Fibroblast of gingiva (primary cell): Measurements from ENCODE around the gene ARHGAP21.

Source experiments
- DNase-seq: peaks from one replicate; pipeline ENCODE4 v3.0.0-alpha.2; 2011; ENCODE audit warnings: low read depth

ARHGAP21 gene

DNA sequence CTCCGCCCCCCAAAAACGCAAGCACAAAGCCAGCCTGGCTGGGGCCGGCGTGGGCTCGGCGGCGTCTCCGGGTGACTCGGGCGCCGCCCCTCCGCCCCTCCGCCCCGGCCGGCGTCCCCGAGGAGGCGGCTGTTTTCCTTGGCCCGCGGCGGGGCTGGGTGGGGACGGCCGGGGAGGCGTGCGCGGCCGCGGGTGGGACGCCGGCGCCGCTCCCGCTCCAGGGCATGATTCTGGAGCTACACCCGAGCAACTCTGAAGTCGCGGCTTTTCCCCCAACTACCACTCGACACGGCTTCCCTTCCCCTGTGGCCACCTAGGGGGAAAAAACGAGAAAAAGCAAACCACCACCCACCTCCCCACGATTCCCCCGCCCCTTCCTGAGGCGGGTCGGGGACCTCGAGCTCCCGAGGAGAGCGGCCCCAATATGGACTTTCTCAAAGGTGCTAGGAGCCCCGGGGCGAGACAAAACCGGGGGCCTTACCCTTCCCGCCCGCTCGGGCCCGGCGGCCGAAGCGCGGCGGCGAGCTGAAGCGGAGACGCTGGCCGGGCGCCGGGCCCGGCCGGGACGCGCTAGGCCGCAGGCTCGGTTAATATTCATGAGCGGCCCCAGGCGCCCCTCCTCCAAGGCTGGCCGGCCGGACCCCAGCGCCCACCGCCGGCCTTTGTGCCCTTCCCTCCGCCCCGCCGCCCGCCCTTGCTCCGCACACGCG lies 856 bp downstream of the ARHGAP21 start:
- peak; percentile 56 for DNase-seq

GRCh38 chr10:24722131-24722675 lies 1.5 kb downstream of the ARHGAP21 start:
- DNase-seq = no peak

DNA sequence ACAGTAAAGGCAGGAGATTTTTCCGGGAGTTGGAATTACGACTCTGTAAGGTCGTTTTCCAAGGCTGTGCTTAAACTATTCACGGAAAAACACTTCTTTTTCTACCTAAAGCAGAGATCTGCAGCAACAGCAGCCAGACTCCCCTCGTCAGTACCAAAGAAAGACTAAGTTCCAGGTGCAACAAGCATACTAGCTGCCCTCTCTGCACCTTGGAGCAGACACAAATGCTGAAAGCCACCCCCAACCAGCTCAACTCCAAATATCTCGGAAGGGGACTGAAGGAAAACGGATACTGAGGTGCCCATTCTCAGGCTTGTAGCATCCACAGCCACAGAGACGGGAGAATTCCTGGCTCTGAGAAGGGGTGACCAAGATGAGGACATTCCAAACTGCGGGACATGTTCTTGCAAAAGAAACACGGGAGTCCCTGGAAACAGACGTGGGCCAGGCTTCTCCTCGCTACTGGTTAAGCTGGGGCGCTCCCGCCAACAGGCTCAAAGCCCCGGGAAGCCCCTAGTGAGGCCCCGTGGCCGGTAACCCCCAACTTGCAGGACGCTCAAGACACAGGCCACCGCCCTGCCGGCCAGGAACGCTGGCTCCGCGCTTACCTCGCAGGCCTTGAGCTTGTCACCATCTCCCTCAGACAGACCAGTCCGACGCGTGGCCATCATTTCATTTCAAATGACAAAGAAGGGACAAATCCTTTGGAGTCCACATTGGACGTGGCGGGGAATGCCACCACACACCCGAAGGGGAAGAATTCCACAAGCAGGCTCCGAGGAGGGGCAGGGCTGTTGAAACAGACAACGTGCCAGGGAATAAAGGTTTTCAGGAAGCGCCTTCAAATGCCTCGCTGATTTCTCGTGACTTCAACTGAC lies 2.2 kb downstream of the ARHGAP21 start:
- peak; percentile 1 for DNase-seq

GRCh38 chr10:24720096-24720495 lies 3.6 kb downstream of the ARHGAP21 start:
- no peak for DNase-seq

DNA sequence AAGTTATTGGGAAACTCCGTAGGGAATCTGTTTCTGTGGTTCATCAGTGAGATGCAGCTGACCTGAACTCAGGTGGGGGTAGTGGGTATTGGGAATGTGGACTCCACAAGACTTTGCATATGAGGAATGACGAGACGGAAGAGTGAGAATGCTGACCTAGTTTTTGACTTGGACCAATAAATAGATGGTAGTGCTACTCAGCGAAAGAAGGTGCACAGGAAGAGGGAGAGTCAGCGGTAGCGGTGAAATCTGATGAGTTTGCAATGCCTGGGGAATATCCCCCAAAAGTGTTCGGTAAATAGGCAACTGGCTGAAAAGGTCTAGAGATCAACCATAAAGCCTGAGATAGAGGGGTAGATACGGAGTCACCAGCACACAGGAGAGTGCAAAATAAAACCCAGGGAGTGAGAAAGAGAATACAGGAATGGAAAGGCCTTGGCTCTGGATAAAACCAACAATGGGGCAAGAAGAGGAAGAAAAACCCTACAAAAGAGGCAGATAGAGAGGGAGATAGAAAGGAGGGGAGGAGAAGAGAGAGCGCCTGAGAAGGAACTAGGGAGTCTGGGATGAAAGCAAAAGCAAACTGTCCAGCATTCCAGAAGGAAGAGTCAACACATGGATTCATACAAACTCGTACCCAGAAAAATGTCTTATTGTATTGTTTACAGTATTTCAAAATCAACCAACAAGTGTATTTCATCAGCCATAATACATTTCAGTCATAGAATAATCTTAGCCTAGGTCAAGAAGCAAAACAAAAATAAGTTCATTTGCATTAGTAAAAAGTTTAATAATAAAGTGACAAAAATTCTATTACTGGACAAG lies 5.4 kb downstream of the ARHGAP21 start:
- DNase-seq = peak; percentile 80

DNA sequence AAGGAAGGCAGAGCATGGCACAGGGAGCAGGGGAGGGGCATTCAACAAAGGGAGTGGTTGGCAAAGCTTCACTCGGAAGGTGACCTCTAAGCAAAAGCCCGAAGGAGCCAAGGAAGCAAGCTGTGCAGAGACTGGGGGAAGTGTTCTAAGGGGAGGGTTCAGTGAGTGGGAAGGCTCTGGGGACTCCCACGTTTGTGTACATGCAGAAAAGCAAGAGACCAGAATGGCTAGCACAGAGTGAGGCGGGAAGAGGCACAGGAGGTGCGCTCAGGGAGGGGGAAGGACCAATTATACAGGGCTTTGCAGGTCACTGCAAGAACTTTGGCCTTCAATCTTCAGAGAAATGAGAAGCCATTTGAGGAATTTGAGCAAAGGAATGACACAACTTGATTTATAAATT lies 7.4 kb downstream of the ARHGAP21 start:
- DNase-seq = peak; percentile 16

- DNase-seq = no peak
Observed at GRCh38 chr10:24715246-24715769, 8.4 kb downstream of the ARHGAP21 start.

GRCh38 chr10:24713086-24713485 lies 10.6 kb downstream of the ARHGAP21 start:
- no peak for DNase-seq

DNA sequence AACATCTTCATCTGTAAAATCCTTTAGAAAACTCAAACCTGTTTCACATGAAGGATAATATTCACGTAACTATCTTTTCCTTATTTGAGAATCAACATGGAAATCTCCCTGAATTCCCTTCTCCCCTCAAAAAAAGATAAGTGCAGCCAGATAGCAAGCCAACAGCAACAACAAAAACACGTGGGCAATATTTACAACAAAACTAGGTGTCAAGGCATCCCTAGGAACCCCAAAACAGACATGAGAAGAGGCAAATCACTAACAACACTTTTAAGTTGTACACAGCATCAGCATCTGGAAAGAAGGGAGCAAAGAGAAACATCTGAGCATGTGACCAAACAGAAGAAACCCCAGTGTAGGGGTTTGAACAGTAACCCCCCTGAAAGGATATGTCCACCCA lies 12.2 kb downstream of the ARHGAP21 start:
- no peak for DNase-seq

DNA sequence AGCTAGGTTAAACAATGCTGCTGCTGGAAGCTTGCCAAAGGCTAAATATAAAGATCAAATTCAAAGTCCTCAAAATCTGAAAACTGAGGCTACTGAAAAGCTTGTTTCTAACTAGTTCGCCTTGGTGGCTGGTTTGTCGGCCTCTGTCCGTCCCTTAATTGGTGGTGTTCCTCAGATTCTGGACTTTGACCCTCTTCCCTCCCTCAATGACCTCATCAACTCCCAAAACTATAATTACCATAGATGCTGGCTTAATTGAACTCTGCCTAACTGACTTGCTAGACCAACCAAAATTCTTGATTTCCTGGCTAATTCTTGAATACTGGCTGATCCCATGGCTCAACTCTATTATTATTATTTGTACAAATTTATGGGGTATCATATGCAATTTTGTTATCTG lies 15.6 kb downstream of the ARHGAP21 start:
- DNase-seq = no peak

DNA sequence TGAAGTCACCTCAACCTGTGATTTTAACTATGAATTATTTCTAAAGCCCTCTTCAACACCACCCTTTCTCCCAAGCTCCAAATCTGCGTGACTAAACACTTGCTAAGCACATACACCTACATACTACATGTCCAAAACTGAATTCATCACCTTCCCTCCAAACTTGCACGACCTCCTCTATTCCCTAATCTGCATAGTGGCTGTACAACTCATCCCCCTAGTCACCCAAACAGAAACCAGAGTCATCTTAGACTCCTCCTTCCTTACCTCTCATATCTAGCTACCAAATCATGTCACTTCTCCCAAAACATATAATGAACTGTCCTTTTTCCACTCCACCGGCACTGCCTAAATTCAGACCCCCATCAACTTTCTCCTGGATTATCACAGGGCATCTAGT lies 16.2 kb downstream of the ARHGAP21 start:
- DNase-seq = no peak

- peak; percentile 91 for DNase-seq
Observed at GRCh38 chr10:24706479-24707118, 17.1 kb downstream of the ARHGAP21 start.

GRCh38 chr10:24703700-24704099 lies 20.0 kb downstream of the ARHGAP21 start:
- DNase-seq = peak; percentile 83

DNA sequence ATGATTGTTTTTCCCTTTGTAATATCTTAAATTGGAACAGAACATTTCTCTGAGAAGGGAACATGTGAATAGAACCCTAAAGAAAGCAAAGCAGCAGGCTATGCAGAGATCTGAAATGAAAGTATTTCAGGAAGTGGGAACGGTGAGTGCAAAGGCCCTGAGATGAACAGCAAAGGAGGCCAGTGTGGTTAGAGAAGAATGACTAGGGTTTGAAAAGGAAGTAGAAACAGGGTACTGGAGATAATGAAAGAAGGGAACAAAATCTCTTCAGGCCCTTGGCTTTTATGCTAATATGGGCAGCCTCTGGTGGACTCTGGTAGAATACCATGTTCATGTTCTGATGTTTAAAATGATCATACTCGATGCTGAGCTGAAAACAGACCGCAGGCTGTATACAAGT lies 22.2 kb downstream of the ARHGAP21 start:
- no peak for DNase-seq

- DNase-seq = no peak
Observed at GRCh38 chr10:24700948-24701347, 22.7 kb downstream of the ARHGAP21 start.

GRCh38 chr10:24698270-24698669 lies 25.4 kb downstream of the ARHGAP21 start:
- DNase-seq = no peak

DNA sequence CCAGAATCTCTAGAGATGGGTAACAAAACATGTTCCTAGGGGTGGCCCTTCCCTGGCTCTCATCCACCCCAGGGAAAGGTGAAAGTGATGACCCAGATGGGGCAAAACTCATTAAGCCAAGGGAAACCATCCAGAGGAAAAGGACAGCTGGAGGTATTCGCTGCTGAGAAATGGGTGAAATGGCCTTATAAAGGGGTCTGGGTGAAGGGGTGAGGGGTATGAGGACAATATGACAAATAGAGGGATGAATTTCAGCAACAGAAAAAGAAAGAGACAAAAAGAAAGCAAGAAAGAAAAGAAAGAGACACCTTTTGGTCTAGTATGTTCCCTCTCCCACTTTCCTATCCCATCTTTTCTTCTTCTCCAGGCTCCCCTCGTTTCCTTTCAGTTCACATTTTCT lies 26.6 kb downstream of the ARHGAP21 start:
- DNase-seq = no peak

DNA sequence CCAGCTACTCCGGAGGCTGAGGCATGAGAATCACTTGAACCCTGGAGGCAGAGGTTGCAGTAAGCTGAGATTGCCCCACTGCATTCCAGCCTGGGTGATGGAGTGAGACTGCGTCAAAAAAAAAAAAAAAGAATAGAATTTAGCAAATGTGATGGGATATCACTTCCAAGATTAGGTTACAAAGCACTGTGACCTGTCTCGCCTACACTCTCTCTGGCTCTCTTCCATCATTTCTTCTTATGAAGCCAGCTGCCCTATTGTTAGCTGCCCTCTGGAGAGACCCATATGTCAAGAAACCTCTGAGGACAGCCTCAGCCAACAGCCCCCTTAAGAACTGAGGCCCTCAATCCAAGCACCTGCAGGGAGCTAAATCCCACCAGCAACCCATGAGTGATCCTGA lies 28.2 kb downstream of the ARHGAP21 start:
- peak; percentile 9 for DNase-seq

DNA sequence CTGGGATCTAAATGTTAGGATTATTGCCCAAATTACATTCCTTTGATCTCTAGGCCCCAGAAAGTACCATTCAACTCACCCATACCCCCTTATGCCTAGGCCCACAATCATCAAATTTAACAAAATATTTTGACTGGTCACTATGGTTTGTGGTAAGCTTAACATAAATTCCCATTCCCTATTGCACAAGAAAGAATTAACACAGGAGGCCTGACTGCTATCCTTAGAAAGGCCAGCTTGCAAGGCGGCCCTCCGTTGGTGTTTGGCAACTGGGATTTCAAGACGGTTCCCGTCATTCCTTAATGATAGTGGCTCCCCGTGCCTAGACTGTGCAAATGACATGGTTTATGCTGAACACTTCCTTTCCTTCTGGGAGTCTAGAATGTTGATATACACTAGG lies 29.6 kb downstream of the ARHGAP21 start:
- peak; percentile 75 for DNase-seq

DNA sequence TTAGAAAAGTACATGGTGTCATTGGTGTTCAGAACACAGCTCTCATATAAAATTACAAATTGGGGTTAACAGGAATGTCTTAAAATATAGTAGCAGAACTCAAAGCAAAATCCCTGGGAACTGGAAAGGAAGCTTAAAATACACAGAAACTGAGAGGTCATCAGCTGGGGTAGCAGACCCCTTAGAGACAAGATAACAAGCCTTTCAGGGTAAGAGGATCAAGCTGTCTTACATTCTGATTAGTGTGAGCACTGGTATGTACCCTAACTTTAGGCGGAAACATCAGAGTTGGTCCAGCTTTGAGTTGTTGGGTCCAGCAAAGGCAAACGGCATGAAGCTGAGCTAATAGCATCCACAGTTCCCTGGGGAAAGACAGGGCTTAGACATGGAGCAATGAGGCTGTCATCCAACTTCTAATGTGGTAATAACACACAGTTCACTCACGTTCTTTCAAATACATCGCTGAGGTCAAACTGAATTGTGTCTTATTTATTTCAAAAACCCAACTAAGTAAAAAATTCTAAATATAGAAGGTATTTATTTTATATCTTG lies 32.6 kb downstream of the ARHGAP21 start:
- peak; percentile 85 for DNase-seq

- DNase-seq = peak; percentile 78
Observed at GRCh38 chr10:24685958-24686540, 37.6 kb downstream of the ARHGAP21 start.
